NCI-H1105 (cell line): ENCODE measurements around the gene ACSL1.
"Not testable (repeated sequence)": the region's sequence is repeated elsewhere in the genome, so short reads cannot be mapped to it uniquely, and the experiment has no call there.

Source experiments
- DNase-seq: peaks from one replicate; lab custom pipeline; 2025; lab: John Stamatoyannopoulos, UW

The ACSL1 gene

GRCh38 chr4:184785813-184786212 lies 40.0 kb downstream of the ACSL1 start:
- no peak for DNase-seq

- DNase-seq, result no peak
Measured at GRCh38 chr4:184784628-184785257, 41.0 kb downstream of the ACSL1 start.

- DNase-seq, result no peak
Measured at GRCh38 chr4:184782731-184783373, 42.9 kb downstream of the ACSL1 start.

- DNase-seq, result not testable (repeated sequence)
Measured at GRCh38 chr4:184779160-184779559, 46.6 kb downstream of the ACSL1 start.

- DNase-seq, result no peak
Measured at GRCh38 chr4:184778325-184778724, 47.4 kb downstream of the ACSL1 start.

- no peak for DNase-seq
Measured at GRCh38 chr4:184776821-184777220, 48.9 kb downstream of the ACSL1 start.

- DNase-seq, result no peak
Measured at GRCh38 chr4:184775854-184776555, 49.8 kb downstream of the ACSL1 start.

- DNase-seq, result no peak
Measured at GRCh38 chr4:184774152-184774551, 51.6 kb downstream of the ACSL1 start.

GRCh38 chr4:184771416-184771815 lies 54.4 kb downstream of the ACSL1 start:
- no peak for DNase-seq

- DNase-seq, result no peak
Measured at GRCh38 chr4:184769141-184769765, 56.5 kb downstream of the ACSL1 start.

- DNase-seq, result no peak
Measured at GRCh38 chr4:184768296-184768695, 57.5 kb downstream of the ACSL1 start.

- DNase-seq, result no peak
Measured at GRCh38 chr4:184766446-184766845, 59.3 kb downstream of the ACSL1 start.

GRCh38 chr4:184765473-184766340 lies 60.1 kb downstream of the ACSL1 start:
- no peak for DNase-seq

GRCh38 chr4:184764601-184765000 lies 61.2 kb downstream of the ACSL1 start:
- DNase-seq, result no peak

- DNase-seq, result no peak
Measured at GRCh38 chr4:184763150-184763780, 62.5 kb downstream of the ACSL1 start.

- DNase-seq, result no peak
Measured at GRCh38 chr4:184762100-184762499, 63.7 kb downstream of the ACSL1 start.

- DNase-seq, result no peak
Measured at GRCh38 chr4:184760681-184761080, 65.1 kb downstream of the ACSL1 start.

GRCh38 chr4:184757810-184758209 lies 68.0 kb downstream of the ACSL1 start:
- no peak for DNase-seq

GRCh38 chr4:184756399-184756798 lies 69.4 kb downstream of the ACSL1 start:
- DNase-seq, result no peak

GRCh38 chr4:184755278-184755677 lies 70.5 kb downstream of the ACSL1 start:
- DNase-seq, result no peak

GRCh38 chr4:184752496-184753275 lies 73.1 kb downstream of the ACSL1 start:
- DNase-seq, result no peak
